Amygdala (tissue), 56 donors: ENCODE data around the gene KLHL30.

Experiments used
- DNase-seq, 56 donors: peaks; one replicate each; lab custom pipeline; 2025; lab: John Stamatoyannopoulos, UW

The KLHL30 gene

DNA sequence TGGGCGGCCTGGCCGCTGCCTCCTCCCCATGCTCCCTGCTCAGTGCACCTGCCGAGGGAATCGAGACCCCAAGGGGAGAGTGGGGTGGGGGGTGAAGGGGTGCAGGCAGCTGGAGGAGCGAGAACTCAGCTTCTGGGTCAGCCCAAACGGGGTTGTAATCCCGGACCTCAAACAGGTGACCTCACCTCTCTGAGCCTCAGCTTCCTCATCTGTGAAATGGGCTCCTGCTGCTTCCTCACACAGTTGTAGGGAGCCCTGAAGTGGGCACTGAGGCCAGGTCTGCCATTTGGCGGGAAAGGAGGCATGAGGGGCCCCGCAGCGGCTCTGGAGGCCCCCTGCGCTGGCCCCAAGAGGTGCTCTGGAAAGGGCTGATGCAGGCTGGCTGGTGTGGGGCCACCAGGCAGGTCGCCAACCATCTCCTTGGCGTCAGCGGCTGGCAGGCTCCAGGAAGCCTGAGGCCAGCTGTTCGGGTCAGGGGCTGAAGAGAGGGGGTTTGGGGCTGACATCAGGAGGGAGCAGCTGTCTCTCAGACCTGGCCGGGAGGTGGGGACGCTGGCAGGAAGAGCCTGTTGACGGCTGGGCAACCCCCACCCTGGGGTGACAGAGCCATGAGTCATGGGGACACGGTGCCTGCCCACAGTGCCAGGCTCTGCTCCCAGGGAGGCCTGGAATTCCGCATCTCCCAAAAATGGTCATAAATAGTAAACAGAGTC is 4.9 kb downstream of the KLHL30 start:
- DNase-seq: peak in 1 of 56 donors; percentile 37

DNA sequence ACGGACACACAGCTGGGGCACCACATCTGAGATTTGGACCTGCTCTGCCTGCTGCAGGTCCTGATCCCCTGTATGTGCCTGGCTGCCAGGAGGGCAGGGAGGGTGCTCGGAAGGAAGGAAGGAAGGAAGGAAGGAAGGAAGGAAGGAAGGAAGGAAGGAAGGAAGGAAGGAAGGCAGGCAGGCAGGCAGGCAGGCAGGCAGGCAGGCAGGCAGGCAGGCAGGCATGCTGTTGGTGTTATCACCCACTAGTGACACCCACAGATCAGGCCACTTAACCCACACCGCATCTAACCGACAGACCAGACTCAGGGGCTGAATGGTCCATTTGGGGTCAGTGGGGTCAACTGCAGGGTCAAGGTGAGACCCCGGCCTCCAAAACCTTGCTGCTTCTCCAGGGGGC is 5.8 kb downstream of the KLHL30 start:
- no peak for DNase-seq

- no peak for DNase-seq
Measured at GRCh38 chr2:238145046-238145445, 6.6 kb downstream of the KLHL30 start.

- no peak for DNase-seq
Measured at GRCh38 chr2:238145851-238146250, 7.4 kb downstream of the KLHL30 start.

DNA sequence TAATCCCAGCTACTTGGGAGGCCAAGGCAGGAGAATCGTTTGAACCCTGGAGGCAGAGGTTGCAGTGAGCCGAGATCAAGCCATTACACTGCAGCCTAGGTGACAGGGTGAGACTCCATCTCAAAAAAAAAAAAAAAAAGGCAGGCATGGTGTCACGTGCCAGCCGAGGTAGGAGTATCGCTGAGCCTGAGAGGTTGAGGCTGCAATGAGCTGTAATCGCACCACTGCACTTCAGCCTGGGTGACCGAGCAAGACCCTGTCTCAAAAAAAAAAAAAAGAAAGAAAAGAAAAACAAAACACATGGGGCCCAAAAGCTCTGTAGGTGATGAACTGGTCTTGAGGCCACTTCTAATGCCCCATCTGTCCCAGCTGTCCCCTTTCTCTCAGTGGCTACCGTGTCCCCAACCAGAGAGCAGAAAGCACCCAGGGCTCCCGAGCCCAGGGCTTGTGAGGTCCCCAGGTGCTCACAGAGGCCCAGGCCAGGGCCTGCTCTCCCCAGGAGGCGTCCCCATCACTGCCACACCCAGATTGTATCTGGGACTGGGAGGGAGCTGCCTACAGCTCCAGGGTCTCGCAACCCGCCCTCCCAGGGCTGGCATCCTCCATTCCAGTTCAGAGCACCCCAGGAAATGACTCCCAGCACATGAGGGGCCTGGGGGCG is 8.5 kb downstream of the KLHL30 start:
- DNase-seq: no peak

DNA sequence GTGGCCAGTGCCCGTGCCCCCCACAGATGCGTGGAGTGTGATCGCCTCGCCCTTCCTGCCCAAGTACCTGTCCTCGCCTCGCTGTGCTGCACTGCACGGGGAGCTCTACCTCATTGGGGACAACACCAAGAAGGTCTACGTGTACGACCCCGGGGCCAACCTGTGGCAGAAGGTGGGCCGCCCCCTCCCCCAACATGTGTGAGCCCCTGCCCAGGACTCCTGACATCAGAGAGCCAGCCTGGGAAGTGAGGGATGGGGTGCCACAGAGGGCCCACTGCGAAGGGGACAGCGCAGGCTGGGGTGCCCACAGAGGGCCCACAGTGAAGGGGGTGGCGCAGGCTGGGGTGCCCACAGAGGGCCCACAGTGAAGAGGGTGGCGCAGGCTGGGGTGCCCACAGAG is 10.5 kb downstream of the KLHL30 start:
- DNase-seq: no peak

DNA sequence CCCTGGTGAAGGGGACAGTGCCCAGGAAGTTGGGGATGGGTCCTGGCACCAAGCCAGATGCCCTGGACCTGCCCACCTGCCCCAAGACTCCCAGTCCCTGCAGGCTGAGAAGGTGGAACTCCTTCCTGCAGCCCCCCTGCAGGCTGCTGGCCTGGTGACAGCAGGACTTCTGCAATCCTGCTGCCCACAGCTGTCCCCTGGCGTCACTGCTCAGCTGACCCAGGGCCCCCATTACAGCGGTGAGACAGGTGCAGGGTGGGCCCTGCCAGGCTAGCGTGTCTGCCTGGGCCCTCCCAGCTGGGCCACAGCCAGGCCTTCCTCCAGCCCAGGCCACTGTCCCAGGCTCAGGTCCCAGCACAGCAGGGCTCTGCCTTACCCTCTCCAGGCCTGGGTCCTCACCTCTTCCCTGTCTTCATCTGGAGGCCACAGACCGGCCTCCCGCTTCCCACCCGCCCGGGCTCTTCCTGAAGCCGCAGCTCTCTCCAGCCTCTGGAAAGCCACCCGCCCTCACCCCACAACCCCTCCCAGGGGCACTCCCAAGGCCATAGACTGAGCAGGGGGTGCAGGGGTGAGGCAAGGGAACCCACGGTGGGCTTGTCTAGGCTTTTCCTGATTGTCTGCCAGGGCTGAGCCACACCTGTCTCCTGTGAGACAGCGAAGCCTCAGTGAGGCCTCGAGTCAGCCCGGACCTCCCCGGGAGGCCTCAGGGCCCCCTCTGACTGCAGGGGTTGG is 11.5 kb downstream of the KLHL30 start:
- no peak for DNase-seq

DNA sequence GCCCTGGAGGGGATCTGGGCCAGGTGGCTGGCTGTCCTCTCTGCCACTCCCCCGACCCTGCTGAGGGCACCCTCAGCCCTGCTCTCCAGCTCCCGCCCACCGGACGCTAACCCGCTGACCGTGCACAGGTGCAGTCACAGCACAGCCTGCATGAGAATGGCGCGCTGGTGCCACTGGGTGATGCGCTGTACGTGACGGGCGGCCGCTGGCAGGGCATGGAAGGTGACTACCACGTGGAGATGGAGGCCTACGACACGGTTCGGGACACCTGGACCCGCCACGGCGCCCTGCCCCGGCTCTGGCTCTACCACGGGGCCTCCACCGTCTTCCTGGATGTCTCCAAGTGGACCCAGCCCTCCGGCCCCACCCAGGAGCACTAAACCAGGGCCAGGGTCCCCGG is 12.2 kb downstream of the KLHL30 start:
- DNase-seq: no peak

DNA sequence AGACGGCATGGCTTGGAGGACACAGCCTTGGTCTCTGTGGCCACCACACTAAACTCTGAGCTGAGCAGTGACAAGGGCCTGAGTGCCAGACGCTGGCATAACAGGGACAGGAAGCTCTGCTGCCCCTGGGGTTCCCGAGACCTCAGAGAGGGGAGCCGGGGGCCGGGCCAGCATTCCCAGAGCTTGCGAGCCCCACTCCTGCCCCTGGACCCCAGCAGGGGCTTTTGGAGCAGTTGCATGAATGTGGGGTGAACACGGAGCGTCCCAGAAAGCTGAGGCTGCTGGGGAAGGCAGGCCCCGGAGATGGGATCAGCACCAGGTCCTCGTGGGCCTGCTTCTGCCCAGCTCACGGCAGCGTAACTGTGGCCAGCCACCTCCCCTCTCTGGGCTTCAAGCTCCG is 12.7 kb downstream of the KLHL30 start:
- DNase-seq: no peak

DNA sequence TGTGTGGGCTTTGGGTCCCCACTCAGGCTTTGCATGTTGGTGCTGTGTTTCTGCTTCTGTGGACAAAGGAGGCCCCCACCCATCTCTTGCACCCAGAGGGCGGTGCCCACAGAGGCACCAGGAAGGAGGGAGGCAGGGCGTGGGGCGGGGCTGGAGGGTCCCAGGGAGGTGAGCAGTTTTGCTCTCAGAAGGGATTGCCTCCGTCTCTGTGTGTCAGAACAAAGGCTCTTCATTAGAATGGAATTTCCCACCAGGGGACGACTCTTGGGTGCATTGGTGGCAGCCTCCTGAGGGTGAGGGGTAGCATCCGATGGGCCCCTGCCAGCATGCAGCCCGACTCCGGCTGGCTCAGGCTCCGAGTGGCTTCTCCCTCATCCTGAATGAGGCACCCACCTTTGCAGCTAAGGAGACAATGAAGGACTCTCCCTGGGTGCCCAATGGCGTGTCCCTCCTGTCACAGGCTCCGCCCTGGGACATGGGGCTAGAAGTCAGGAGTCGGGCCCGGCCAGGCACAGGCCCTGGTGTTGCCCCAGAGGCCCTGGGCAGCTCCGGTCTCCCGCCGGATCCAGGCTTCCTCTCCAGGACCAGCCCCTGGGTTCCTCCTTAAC is 13.3 kb downstream of the KLHL30 start:
- no peak for DNase-seq

- DNase-seq: no peak
Measured at GRCh38 chr2:238152771-238153688, 14.6 kb downstream of the KLHL30 start.

GRCh38 chr2:238154570-238154969 is 16.1 kb downstream of the KLHL30 start:
- no peak for DNase-seq

GRCh38 chr2:238155051-238155760 is 16.7 kb downstream of the KLHL30 start:
- DNase-seq: no peak

GRCh38 chr2:238155761-238156694 is 17.6 kb downstream of the KLHL30 start:
- DNase-seq: no peak

GRCh38 chr2:238157506-238158017 is 19.1 kb downstream of the KLHL30 start:
- no peak for DNase-seq

- DNase-seq: no peak
Measured at GRCh38 chr2:238158018-238158508, 19.6 kb downstream of the KLHL30 start.

DNA sequence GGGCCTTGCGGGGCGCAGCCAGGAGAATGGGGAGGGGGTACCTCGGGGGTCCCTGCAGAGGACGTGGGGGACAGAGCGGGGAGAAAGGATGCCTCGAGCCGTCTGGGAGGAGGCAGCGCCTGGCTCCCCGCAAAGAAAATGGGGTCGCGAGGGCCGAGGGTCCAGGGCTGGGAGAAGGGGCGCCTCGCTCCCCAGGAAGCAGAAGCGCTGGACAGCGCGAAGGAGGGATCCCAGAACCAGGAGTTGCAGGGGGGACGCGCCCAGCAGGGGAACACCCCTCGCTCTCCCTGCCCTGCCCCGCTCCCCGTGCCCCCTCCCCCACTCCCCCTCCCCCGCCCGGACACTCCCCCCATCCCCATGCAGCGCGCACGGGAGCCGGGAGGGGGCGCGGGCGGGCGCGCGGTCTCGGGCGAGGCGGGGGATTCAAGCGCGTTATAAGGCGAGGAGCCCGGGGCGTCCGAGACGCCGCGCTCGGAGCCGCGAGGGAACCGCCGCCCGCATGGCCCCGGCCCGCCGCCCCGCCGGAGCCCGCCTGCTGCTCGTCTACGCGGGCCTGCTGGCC is 20.1 kb downstream of the KLHL30 start, which contains the start of gene ERFE:
Gene ERFE (plus strand): TSS at position 462 of the 562 bp plus-strand sequence. CDS start 38 bp downstream, at position 500.
- peak in 2 of 56 donors; percentile 32 to 46 for DNase-seq
